ENCODE measurements around the gene TMEM163.

DNA sequence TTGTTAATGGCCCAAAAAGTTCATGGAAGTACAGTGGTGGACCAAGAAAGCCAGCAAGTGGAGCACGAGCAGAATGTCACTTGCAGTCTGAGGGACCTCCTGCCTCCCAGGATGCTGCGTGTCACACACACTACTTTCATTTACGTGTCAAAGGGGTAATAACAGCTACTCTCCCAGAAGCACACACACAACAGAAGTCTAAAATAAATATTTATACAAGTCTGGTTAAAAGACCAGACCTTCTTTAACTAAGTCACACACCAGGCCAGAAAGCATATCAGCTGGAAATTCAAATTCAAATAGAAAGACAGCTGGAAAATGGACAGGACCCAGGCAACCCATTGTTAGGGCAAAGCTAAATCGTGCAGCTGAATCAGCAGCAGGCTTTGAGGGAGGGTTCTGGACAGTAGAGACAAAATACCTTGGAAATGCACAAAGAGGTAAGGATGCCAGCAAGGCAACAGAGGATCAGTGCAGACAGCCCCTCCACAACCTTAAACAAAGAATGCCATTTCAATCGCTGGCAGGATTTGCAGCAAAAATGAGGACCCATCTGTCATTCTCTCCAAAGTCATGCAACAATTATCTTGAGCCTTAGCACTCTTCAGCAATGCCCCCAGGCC lies 160.5 kb downstream of the TMEM163 start:
- TF ChIP-seq, protein P1, sequence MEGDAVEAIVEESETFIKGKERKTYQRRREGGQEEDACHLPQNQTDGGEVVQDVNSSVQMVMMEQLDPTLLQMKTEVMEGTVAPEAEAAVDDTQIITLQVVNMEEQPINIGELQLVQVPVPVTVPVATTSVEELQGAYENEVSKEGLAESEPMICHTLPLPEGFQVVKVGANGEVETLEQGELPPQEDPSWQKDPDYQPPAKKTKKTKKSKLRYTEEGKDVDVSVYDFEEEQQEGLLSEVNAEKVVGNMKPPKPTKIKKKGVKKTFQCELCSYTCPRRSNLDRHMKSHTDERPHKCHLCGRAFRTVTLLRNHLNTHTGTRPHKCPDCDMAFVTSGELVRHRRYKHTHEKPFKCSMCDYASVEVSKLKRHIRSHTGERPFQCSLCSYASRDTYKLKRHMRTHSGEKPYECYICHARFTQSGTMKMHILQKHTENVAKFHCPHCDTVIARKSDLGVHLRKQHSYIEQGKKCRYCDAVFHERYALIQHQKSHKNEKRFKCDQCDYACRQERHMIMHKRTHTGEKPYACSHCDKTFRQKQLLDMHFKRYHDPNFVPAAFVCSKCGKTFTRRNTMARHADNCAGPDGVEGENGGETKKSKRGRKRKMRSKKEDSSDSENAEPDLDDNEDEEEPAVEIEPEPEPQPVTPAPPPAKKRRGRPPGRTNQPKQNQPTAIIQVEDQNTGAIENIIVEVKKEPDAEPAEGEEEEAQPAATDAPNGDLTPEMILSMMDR (IDR thresholded peaks at IDR 0.05): no peak
- TF ChIP-seq POLR2AphosphoS5 (IDR thresholded peaks at IDR 0.05): no peak
